HuH-7 (cell line): ENCODE data around the gene BAHD1.
"Not testable (repeated sequence)": the region's sequence is repeated elsewhere in the genome, so short reads cannot be mapped to it uniquely, and the experiment has no call there.

Experiments used
- DNase-seq: peaks from one replicate; pipeline ENCODE4 v3.0.0; 2011; ENCODE audit warnings: low spot score

The BAHD1 gene

GRCh38 chr15:40445421-40445922 is 4.7 kb downstream of the BAHD1 start:
- DNase-seq = no peak

GRCh38 chr15:40446144-40446543 is 5.4 kb downstream of the BAHD1 start:
- DNase-seq = no peak

- no peak for DNase-seq
These were observed 7.6 kb downstream of the BAHD1 start for GRCh38 chr15:40448354-40448753.

DNA sequence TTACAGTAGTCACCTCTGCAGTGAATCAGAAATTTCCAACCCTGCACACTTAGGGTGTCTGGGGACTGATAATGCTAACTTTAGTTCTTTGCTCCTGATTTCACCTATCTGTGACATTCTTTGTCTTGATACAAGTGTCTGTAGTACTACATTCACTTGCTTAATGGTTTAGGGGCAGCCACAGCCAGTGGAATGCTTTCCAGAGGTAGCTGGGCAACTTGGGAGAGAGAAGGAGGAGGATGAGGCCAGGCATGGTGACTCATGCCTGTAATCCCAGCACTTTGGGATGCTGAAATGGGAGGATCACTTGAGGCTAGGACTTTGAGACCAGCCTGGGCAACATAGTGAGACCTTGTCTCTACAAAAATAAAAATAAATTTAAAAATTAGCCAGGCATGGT is 8.5 kb downstream of the BAHD1 start:
- no peak for DNase-seq

GRCh38 chr15:40450047-40450446 is 9.3 kb downstream of the BAHD1 start:
- DNase-seq = no peak

DNA sequence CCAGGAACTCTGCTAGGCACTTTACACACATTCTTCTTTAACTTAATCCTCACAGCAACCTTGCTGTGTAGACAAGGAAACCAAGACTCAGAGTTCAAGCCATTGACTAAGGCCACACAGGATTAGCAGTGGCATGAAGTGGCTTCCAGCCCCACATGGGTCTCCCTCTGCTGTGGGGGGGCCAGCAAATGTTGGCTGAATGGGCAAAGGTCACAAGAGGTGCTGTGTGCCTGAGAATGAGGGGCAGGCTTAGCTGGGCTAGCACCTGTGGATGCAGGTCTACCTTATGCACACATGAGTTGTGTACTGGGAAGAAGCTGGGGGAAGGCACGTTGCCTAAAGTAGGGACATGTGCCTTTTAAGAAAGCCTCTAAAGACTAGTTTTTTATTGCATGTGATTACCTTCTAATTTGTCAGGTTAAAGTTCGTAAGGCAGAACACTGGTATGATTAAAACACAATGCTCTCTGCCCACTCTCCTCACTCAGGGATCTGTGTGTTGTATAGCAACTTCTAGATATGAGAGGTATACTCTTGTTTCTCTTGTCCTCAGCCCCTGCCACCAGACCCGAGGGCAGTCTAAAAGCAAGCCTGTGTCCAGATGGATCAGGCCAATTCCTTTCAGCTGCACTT is 10.9 kb downstream of the BAHD1 start:
- no peak for DNase-seq

- DNase-seq = no peak
These were observed 11.7 kb downstream of the BAHD1 start for GRCh38 chr15:40452296-40453090.

DNA sequence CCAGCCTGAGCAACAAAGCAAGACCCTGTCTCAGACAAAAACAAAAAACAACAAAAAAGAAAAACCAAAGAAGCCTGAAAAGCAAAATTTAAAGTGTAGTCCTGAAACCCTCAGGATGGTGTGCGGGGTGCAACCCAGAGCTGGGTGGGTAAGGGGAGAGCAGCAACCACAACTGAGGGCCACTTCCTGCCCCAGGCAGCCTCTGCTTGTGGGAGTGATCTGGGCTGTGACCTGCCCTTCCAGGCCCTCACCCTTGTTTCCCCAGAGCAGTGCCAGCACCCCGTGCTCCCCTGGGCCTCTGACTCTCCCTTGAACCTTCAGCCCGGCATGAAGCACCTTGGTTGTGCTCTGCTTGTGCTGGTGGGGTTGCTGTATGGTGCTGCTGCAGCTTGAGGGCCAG is 13.2 kb downstream of the BAHD1 start:
- DNase-seq = not testable (repeated sequence)

GRCh38 chr15:40454904-40455391 is 14.2 kb downstream of the BAHD1 start:
- DNase-seq = no peak

GRCh38 chr15:40456299-40456712 is 15.6 kb downstream of the BAHD1 start:
- DNase-seq = no peak

DNA sequence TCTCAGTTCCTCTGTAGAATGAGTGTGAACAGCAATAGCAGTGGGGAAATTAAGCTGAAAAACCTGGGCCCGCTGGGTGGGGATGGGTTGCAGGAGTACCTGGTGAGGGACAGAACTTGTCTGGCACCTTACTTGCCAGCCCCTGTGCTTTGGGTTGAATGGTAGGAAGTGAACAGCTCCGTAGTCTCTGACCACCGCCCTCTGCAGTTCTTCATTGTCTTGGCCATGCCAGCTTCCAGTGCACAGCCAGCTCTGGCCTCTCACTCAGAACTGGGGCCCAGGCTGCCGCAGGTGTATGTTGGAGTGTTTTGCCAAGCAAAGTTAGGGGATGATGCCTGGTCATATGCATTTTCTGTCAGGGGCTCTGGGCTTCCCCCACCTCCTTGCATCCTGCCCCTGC is 16.0 kb downstream of the BAHD1 start:
- DNase-seq = no peak

DNA sequence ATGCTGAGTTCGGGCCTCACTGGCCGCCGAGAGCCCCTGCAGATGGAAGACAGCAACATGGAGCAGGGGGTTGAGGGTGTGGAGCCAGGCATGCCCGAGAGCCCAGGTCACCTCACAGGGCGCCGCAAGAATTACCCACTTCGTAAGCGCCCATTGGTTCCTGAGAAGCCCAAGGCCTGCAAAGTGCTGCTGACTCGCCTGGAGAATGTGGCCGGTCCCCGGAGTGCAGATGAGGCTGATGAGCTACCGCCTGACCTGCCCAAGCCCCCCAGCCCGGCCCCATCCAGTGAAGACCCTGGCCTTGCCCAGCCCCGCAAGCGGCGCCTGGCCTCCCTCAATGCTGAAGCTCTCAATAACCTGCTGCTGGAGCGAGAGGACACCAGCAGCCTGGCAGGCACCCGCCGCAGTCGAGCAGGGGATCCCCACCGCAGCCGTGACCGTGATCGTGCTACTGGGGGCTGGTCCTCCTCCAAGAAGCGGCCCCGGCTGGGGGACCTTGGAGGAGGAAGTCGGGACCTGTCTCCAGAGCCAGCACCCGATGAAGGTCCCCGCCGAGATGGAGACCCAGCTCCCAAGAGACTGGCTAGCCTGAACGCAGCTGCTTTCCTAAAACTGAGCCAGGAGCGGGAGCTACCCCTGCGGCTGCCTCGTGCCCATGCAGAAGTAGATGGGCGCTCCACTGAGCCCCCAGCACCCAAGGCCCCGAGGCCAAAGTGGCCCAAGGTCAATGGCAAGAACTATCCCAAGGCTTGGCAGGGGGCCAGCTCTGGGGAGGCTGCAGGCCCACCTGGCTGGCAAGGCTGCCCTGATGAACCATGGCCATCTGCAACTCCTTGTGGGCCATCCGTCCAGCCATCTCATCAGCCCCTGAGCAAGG is 18.0 kb downstream of the BAHD1 start:
- DNase-seq = no peak

- DNase-seq = no peak
These were observed 18.8 kb downstream of the BAHD1 start for GRCh38 chr15:40459391-40460015.

- no peak for DNase-seq
These were observed 19.7 kb downstream of the BAHD1 start for GRCh38 chr15:40460404-40460803.

DNA sequence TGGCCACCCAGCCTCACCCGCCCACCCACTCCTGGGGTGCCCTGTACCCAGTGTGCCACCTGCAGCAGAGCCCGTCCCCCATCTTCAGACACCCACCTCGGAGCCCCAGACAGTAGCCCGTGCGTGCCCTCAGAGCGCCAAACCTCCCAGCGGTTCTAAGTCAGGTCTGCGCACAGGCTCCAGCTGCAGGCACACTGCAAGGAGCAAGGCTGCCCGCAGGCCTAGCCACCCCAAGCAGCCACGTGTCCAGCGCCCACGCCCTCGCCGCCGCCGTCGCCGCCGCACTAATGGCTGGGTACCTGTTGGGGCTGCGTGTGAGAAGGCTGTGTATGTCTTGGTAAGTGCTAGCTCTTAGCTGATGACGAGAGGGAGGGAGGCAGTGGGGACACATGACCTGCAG is 21.2 kb downstream of the BAHD1 start:
- no peak for DNase-seq

- DNase-seq = no peak
These were observed 22.5 kb downstream of the BAHD1 start for GRCh38 chr15:40463279-40463678.

GRCh38 chr15:40463886-40464545 is 23.3 kb downstream of the BAHD1 start:
- DNase-seq = no peak

- no peak for DNase-seq
These were observed 23.9 kb downstream of the BAHD1 start for GRCh38 chr15:40464595-40465185.

- DNase-seq = no peak
These were observed 25.2 kb downstream of the BAHD1 start for GRCh38 chr15:40465939-40466338.

GRCh38 chr15:40466426-40467260 is 25.9 kb downstream of the BAHD1 start:
- no peak for DNase-seq
